Epithelial cell of umbilical artery (primary cell): ENCODE data around the gene CDC7. TPM values are rescaled to one million over a fixed set of nuclear protein-coding genes. Genes with fewer than 3 reads are reported as not detected.

ENCODE experiments used
- total RNA-seq: library from RNA; depleted of rRNA; stranded (reverse); fragments of >200 nt; gene quantifications from 2 replicates; pipeline ENCODE4 v1.2.3, GENCODE V29; 2014

The CDC7 gene
- 5.8 and 7.9 TPM in 2 replicates for total RNA-seq

GRCh38 chr1:91500756-91501522 lies at the start of gene CDC7:
Gene CDC7, plus strand, starts transcription at chr1:91500851. Its CDS starts 866 bp downstream, at chr1:91501717.

Other genes starting within 250 kb of the CDC7 start
- gene HFM1, start 96.0 kb upstream of the CDC7 start, total RNA-seq = 0.32 TPM in 1 of 2 replicates, not detected in the other